Upper lobe of left lung (tissue), 6 donors: ENCODE measurements around the gene ZNF792. TPM values are rescaled to one million over a fixed set of nuclear protein-coding genes. Genes with fewer than 3 reads are reported as not detected.

Experiments
- ATAC-seq, 2 donors: fragments of 200-7000 bp; cut with Tn5 transposase; one replicate each; pipeline ENCODE4 v1.9.1; 2022; ENCODE audit warnings: mild to moderate bottlenecking in 2 of 2, moderate library complexity in 2 of 2; ENCODE audit not compliant: low FRiP score in 2 of 2
- DNase-seq, 2 donors: peaks; one replicate each; pipeline ENCODE4 v3.0.0-alpha.2; 2019 to 2020
- H3K27ac ChIP-seq, 4 donors: fragments of 200-600 bp; sonication (generic); one replicate each; pipeline ENCODE4 v1.5.1; 2016 to 2019
- H3K27me3 ChIP-seq, 4 donors: fragments of 200-600 bp; sonication (generic); one replicate each; pipeline ENCODE4 v1.5.1; 2017 to 2019
- H3K36me3 ChIP-seq, 4 donors: fragments of 200-600 bp; sonication (generic); one replicate each; pipeline ENCODE4 v1.5.1; 2016 to 2019
- H3K4me1 ChIP-seq, 4 donors: fragments of 200-600 bp; sonication (generic); one replicate each; pipeline ENCODE4 v1.5.1; 2018 to 2019
- H3K4me3 ChIP-seq, 4 donors: fragments of 200-600 bp; sonication (generic); one replicate each; pipeline ENCODE4 v1.5.1; 2017 to 2019; ENCODE audit warnings: mild to moderate bottlenecking in 2 of 4, moderate library complexity in 1 of 4
- H3K9me3 ChIP-seq, 4 donors: fragments of 200-600 bp; sonication (generic); one replicate each; pipeline ENCODE4 v1.5.1; 2018 to 2019
- EP300 ChIP-seq, 4 donors: sonication (generic); formaldehyde crosslinking; IDR thresholded peaks; one replicate each; pipeline ENCODE4 v1.5.1; 2017; ENCODE audit warnings: antibody characterized with exemption in 4 of 4, control low read depth in 2 of 4
- POLR2A ChIP-seq, 4 donors: fragments of 450-650 bp; IDR thresholded peaks; one replicate each; pipeline ENCODE4 v1.5.1; 2016 to 2017; ENCODE audit warnings: antibody characterized with exemption in 4 of 4, mild to moderate bottlenecking in 2 of 4
- POLR2AphosphoS5 ChIP-seq, 2 donors: sonication (generic); formaldehyde crosslinking; IDR thresholded peaks; one replicate each; pipeline ENCODE4 v1.5.1; 2017; ENCODE audit warnings: antibody characterized with exemption in 2 of 2
- WGBS, 2 donors: methylation state at CpG; one replicate each; pipeline ENCODE4 v1.1.5; 2017 to 2018; 5-methylcytosine and 5-hydroxymethylcytosine counted together
- total RNA-seq, 6 donors: library from RNA; depleted of rRNA in 4 of 6; stranded (reverse); fragments of >200 nt in 4 of 6; gene quantifications; one replicate each; pipeline versions ENCODE4 v1.1.0 to v1.2.1, GENCODE V29; 2016 to 2021
- TF ChIP-seq, protein P1 (sequence below), 6 experiments: fragments of 450-650 bp in 4 of 6; fragments of 200-600 bp in 2 of 6; sonication (generic) in 2 of 6; IDR thresholded peaks; one replicate each; pipeline ENCODE4 v1.5.1; 2016 to 2019; ENCODE audit warnings: antibody characterized with exemption in 6 of 6
- donor health status: DM: no; HTN: no; CAD: no; lungs with moderate emphysema.
- donor health status: DM: no; HTN: yes; CAD: no; lungs with severe emphysema.

The ZNF792 gene
- total RNA-seq, 6 donors from 2014 or later: 8.3 to 14.5 (median 9.8) TPM

DNA sequence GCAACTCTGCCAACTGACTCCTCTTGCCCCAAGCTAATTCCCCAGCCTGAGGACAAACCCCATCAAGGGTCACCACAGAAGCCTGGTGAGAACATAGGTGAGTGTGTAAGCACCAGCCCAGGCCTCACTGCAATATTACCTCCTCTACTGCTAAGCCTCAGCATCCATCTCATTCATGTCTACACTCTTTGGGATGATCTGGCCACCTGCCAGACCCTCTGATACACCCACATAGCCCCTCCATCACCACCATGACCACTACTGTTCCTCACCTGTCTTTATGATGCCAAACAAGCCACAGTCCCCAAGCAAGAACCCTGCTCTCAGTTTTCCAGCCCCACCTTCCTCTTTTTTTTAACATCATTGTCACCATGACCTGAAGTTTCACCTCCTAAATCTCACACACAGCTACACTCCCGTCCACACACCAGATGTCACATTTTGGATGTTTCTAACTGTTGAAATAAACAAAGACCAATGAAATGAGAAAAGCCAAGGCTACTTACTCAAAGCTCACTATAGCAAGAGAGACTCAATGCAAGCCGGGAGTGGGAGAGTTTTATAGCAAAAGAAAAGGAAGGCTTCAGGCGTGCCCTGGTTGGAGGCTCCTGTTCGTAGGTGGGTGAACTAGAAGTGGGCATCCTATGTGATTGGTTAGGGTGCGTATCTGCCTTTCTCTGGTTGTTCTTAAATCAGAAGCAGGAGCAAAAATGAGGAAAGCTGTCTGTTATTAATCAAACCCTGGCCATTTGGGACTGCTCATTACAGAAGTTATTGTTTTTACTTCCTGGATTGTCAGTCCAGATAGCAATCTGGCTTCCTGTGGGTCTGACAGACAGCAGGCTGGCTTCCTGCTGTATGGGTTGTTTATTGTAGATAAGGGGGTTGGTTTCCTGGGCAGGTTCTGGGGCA is 2.0 kb downstream of the ZNF792 start:
- Histone ChIP-seq H3K9me3 (peaks cover 35 to 48% (median 41%) of the 10 kb centered on the region in 4 donors), H3K4me3 (peak overlapping the region; percentile 11 to 97 (median 86)), H3K36me3 (peaks cover 20 to 43% (median 39%) of the 10 kb centered on the region in 4 donors), H3K27ac (peak overlapping the region; percentile 37 to 85 (median 84)), H3K27me3 (no peaks in the 10 kb centered on the region), H3K4me1 (peaks cover 9 to 28% (median 23%) of the 10 kb centered on the region in 4 donors)
- TF ChIP-seq POLR2A (IDR thresholded peaks at IDR 0.05) (no peak), POLR2AphosphoS5 (IDR thresholded peaks at IDR 0.05) (peak; percentile 89 to 94), EP300 (IDR thresholded peaks at IDR 0.05) (peak in 3 of 4 donors; percentile 44 to 95 (median 93))
- TF ChIP-seq, protein P1, sequence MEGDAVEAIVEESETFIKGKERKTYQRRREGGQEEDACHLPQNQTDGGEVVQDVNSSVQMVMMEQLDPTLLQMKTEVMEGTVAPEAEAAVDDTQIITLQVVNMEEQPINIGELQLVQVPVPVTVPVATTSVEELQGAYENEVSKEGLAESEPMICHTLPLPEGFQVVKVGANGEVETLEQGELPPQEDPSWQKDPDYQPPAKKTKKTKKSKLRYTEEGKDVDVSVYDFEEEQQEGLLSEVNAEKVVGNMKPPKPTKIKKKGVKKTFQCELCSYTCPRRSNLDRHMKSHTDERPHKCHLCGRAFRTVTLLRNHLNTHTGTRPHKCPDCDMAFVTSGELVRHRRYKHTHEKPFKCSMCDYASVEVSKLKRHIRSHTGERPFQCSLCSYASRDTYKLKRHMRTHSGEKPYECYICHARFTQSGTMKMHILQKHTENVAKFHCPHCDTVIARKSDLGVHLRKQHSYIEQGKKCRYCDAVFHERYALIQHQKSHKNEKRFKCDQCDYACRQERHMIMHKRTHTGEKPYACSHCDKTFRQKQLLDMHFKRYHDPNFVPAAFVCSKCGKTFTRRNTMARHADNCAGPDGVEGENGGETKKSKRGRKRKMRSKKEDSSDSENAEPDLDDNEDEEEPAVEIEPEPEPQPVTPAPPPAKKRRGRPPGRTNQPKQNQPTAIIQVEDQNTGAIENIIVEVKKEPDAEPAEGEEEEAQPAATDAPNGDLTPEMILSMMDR (IDR thresholded peaks at IDR 0.05): no peak
- WGBS, 2 donors: 60 to 61% methylated on average over 5 of the region's 5 CpGs
- peak in 1 of 2 donors; percentile 31 for ATAC-seq
- no peak for DNase-seq

- peaks cover 40 to 57% (median 51%) of the 10 kb centered on the region in 4 donors for H3K9me3 ChIP-seq
- 95% methylated on average over 8 to 12 of the region's 12 CpGs for WGBS, 2 donors
- ATAC-seq (no peak), DNase-seq (no peak)
- peaks cover 20 to 53% (median 46%) of the 10 kb centered on the region in 4 donors for H3K36me3 ChIP-seq
- H3K4me3 ChIP-seq: peak overlapping the region in 2 of 4 donors; percentile 91 to 97
- peaks cover 9 to 28% (median 23%) of the 10 kb centered on the region in 4 donors for H3K4me1 ChIP-seq
- H3K27ac ChIP-seq: peak overlapping the region in 3 of 4 donors; percentile 37 to 85 (median 83)
- TF ChIP-seq, protein P1 (IDR thresholded peaks at IDR 0.05): no peak
- TF ChIP-seq EP300 (IDR thresholded peaks at IDR 0.05): no peak
- no peak for TF ChIP-seq POLR2A (IDR thresholded peaks at IDR 0.05)
- no peak for TF ChIP-seq POLR2AphosphoS5 (IDR thresholded peaks at IDR 0.05)
- no peaks in the 10 kb centered on the region for H3K27me3 ChIP-seq
These were observed 2.9 kb downstream of the ZNF792 start for GRCh38 chr19:34960940-34961679.

- peaks cover 9 to 28% (median 23%) of the 10 kb centered on the region in 4 donors for H3K4me1 ChIP-seq
- DNase-seq (no peak), ATAC-seq (no peak)
- peaks cover 46 to 61% (median 58%) of the 10 kb centered on the region in 4 donors for H3K9me3 ChIP-seq
- H3K4me3 ChIP-seq: no peak overlapping the region
- peaks cover 20 to 61% (median 50%) of the 10 kb centered on the region in 4 donors for H3K36me3 ChIP-seq
- no peak overlapping the region for H3K27ac ChIP-seq
- H3K27me3 ChIP-seq: no peaks in the 10 kb centered on the region
- WGBS, 2 donors: 91 to 95% methylated on average over 8 of the region's 8 CpGs
- TF ChIP-seq, protein P1 (IDR thresholded peaks at IDR 0.05): no peak
- TF ChIP-seq POLR2A (IDR thresholded peaks at IDR 0.05) (no peak), POLR2AphosphoS5 (IDR thresholded peaks at IDR 0.05) (no peak), EP300 (IDR thresholded peaks at IDR 0.05) (no peak)
These were observed 3.8 kb downstream of the ZNF792 start for GRCh38 chr19:34960103-34960805.

DNA sequence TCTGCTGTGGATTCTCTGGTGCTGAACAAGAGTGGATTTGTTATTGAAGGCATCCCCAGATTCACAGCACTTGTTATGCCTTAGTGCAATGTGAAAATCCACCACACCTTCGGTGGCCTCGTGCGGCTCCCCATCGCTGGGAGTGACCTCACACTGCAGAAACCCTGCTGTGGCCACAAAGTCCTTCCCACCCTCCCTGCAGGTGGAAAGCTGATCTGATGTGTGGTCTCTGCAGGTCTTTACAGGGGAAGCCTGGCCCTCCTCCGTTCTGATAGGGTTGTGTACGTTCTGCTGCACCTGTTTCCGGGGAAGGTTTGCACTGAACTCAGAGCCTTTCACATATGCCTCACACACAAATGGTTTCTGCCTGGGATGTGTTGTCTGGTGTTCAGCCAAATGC is 5.0 kb downstream of the ZNF792 start:
- no peak for DNase-seq
- H3K4me1 ChIP-seq: peaks cover 9 to 21% (median 17%) of the 10 kb centered on the region in 4 donors

More for the DNA sequence above, 5.0 kb downstream of the ZNF792 start:
- Histone ChIP-seq H3K9me3 (peaks cover 53 to 67% (median 67%) of the 10 kb centered on the region in 4 donors), H3K4me3 (no peak overlapping the region), H3K27me3 (no peaks in the 10 kb centered on the region), H3K36me3 (peaks cover 20 to 63% (median 50%) of the 10 kb centered on the region in 4 donors), H3K27ac (no peak overlapping the region)
- TF ChIP-seq, protein P1 (IDR thresholded peaks at IDR 0.05): no peak
- TF ChIP-seq EP300 (IDR thresholded peaks at IDR 0.05) (no peak), POLR2AphosphoS5 (IDR thresholded peaks at IDR 0.05) (no peak), POLR2A (IDR thresholded peaks at IDR 0.05) (no peak)
- 91 to 100% methylated on average over 4 to 7 of the region's 7 CpGs for WGBS, 2 donors
- ATAC-seq: no peak
